HG03280 (cell line): ENCODE measurements around the gene PAGR1.
"Not testable (repeated sequence)": the region's sequence is repeated elsewhere in the genome, so short reads cannot be mapped to it uniquely, and the experiment has no call there.

Experiments used
- ATAC-seq: cut with Tn5 transposase; IDR thresholded peaks from one replicate; pipeline ENCODE4 v1.9.1; 2021; ENCODE audit warnings: mild to moderate bottlenecking, moderate library complexity; ENCODE audit not compliant: unreplicated experiment

Gene PAGR1

DNA sequence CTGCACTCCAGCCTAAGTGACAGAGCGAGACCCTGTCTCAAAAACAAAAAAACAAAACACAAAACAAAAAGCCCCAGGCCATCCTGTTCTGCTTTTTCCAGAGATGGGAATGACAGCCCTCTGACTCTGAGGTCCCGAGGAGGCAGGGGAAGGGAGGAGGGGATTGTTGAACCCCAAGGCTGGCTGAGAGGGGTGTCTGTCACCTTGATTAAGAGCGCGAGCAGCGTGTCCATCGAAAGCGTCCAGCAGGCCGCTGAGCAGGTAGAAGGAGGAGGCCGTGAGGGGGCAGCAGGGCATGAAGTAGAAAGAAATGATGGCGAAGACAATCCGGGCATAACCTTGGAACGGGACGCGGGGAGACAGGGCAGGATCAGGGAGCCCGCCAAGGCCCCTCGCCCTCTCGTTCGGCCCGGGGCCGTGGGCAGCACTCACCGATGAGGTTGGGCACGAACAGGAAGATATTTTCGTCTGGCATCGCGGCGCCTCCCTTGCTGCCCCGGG is 46.5 kb downstream of the PAGR1 start:
- ATAC-seq = no peak

DNA sequence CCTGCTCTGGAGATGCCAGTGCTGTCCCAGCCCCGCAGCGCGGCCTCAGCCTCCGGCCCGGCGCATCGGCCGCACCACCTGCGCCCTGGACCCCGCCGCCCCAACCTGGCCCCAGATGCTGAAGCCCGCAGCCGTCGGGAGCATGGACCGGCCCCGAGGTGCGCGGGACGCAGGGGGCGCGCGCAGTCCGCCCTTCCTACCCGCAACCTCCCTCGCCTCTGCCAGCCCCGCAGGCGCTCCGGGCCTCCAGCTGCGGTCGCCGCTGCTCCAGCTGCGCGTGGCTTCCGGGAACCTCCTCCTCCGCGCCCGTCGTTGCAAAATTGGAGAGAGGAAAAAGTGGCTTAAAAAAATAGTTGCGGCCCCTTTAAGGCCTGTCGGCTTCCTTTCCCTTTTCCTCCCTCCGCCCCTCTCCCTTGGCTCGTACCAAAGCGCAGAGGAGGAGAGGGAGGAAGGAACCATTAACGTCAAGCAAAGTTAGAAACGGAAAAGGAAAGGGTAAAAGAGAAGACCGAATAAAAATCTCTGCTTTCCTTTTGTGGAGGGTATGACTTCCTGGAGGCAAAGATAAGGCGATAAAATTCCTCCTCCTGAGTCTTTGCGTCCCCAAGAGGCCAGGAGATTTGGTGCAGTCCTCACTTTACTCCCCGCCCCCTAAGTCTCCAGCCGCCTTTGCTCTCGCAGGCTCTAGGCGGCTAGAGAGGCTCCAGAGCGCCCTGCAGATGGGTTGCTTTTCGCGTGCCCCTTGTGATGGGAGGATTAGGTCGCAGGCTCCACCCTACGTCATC is 47.1 kb downstream of the PAGR1 start, which contains the start of gene CDIPT:
Gene CDIPT (minus strand): TSS at position 343 of the 785 bp plus-strand sequence. CDS start 369 bp downstream, outside the sequence.
- ATAC-seq = peak; percentile 96

DNA sequence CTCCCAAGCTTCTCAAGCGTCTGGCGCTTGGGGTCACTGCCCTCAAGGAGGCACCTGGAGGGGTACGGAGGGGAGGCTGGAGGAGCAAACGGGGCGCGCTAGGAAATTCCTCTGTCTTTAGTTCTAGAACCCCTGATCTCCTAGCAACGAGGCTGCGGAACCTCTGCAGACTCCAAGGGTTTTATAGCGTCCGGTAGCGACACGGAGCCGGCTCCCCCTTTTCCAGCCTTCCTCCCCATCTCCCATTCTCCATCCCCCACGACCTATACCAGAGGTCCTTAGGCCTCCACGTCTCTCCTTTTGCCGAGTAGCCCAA is 47.7 kb downstream of the PAGR1 start:
- ATAC-seq = no peak

DNA sequence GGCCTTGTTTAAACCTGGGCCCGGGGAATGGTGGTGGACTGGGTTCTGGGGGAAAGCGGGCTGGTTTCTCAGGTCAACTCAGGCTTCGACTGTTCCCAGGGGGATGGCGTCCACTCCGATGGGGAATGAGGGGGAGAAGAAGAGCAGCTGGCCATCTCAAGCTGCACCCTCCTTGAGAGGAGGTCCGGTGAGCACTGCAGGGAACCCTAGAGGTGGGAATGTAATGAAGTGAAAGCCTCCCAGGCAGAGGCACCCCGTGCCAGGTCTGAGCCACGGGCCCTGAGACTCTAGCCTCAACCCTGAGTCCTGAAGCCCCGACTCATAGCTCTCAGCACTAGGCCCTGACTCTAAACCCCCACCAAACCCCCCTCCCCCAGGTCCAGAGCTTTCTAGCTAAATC is 48.3 kb downstream of the PAGR1 start:
- no peak for ATAC-seq

DNA sequence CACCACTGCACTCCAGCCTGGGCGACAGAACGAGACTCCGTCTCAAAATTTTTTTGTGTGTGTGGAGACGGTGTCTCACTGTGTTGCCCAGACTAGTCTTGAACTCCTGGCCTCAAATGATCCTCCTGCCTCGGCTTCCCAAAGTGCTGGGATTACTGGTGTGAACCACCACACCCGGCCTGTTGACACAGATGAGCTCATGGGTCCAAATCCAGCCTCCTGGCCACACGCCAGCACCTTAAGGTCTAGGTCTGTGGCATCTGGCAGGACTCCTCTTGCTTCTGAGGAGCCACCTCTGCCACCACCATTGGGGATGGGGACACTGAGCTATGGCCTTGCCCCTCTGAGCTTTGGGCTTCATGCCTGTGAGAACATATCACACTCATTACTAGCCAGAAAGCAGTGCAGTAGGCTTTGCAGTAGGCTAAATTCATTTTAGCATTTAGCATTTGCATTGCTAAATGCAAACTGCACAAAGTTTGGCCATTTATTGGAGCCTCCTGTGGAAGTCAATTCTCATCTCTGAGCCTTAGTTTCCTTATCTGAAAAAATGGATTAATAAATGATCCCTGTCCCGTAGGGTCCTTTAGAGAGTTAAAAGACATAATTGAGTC is 52.6 kb downstream of the PAGR1 start:
- no peak for ATAC-seq

DNA sequence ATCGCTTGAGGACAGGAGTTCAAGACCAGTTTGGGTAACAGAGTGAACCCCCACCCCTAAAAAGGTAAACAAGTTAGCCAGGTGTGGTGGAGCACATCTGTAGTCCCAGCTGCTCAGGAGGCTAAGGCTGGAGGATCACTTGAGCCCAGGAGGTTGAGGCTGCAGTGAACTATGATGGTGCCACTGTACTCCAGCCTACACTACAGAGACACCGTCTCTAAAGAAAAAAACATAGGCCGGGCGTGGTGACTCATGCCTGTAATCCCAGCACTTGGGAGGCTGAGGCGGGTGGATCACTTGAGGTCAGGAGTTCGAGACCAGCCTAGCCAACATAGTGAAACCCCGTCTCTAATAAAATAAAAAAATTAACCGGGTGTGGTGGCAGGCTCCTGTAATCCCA is 53.1 kb downstream of the PAGR1 start:
- ATAC-seq = not testable (repeated sequence)
